GM23338 (cell line): ENCODE data around the gene ZNF280C. TPM values are rescaled to one million over a fixed set of nuclear protein-coding genes. Genes with fewer than 3 reads are reported as not detected.

Source experiments
- ATAC-seq: fragments of 200-7000 bp; cut with Tn5 transposase; 3 replicates; pipeline ENCODE4 v1.9.1; 2020
- DNase-seq: peaks from one replicate; pipeline ENCODE4 v3.0.0-alpha.2; 2015; ENCODE audit warnings: low spot score
- H2AFZ ChIP-seq: fragments of 200-600 bp; sonication (generic); 2 replicates; pipeline ENCODE4 v1.8.0; 2016; ENCODE audit warnings: antibody characterized with exemption, mild to moderate bottlenecking, moderate library complexity
- H3F3A ChIP-seq: fragments of 200-600 bp; sonication (generic); replicated peaks from 2 replicates; pipeline ENCODE4 v1.8.0; 2017; ENCODE audit warnings: antibody characterized with exemption, mixed run types, low read depth
- H3K27ac ChIP-seq: fragments of 200-600 bp; sonication (generic); 2 replicates; pipeline ENCODE4 v1.6.1; 2016; ENCODE audit warnings: low read depth
- H3K27me3 ChIP-seq: fragments of 200-600 bp; sonication (generic); 2 replicates; pipeline ENCODE4 v1.8.0; 2016; ENCODE audit warnings: mild to moderate bottlenecking, mixed run types, moderate library complexity; ENCODE audit not compliant: insufficient read depth
- H3K36me3 ChIP-seq: fragments of 200-600 bp; sonication (generic); 2 replicates; pipeline ENCODE4 v1.8.0; 2016; ENCODE audit warnings: mild to moderate bottlenecking; ENCODE audit not compliant: insufficient read depth
- H3K4me1 ChIP-seq: fragments of 200-600 bp; sonication (generic); 2 replicates; pipeline ENCODE4 v1.8.0; 2016; ENCODE audit warnings: mild to moderate bottlenecking, moderate library complexity; ENCODE audit not compliant: insufficient read depth
- H3K4me2 ChIP-seq: fragments of 200-600 bp; sonication (generic); 2 replicates; pipeline ENCODE4 v1.7.1; 2017; ENCODE audit warnings: mixed run types
- H3K4me3 ChIP-seq: fragments of 200-600 bp; sonication (generic); 2 replicates; pipeline ENCODE4 v1.6.1; 2016; ENCODE audit warnings: mixed run types
- H3K79me2 ChIP-seq: fragments of 200-600 bp; sonication (generic); replicated peaks from 2 replicates; pipeline ENCODE4 v1.8.0; 2017; ENCODE audit warnings: mild to moderate bottlenecking; ENCODE audit not compliant: insufficient read depth
- H3K9me2 ChIP-seq: fragments of 200-600 bp; sonication (generic); 2 replicates; pipeline ENCODE4 v1.8.0; 2017; ENCODE audit not compliant: insufficient read depth
- H4K20me1 ChIP-seq: fragments of 200-600 bp; sonication (generic); replicated peaks from 2 replicates; pipeline ENCODE4 v1.8.0; 2017; ENCODE audit warnings: mild to moderate bottlenecking; ENCODE audit not compliant: insufficient read depth
- H3K27ac Mint-ChIP-seq: 2 replicates; pipeline ENCODE4 v1.8.0; 2020; ENCODE audit warnings: inconsistent platforms, mild to moderate bottlenecking, moderate library complexity, mixed read lengths
- H3K27me3 Mint-ChIP-seq: 3 replicates; pipeline ENCODE4 v1.8.0; 2022; ENCODE audit warnings: low read depth, mild to moderate bottlenecking, moderate library complexity, mixed read lengths, inconsistent platforms; ENCODE audit not compliant: insufficient read depth, poor library complexity
- H3K36me3 Mint-ChIP-seq: 3 replicates; pipeline ENCODE4 v1.8.0; 2021; ENCODE audit warnings: low read depth, mild to moderate bottlenecking, inconsistent platforms, moderate library complexity, mixed read lengths
- H3K4me1 Mint-ChIP-seq: 3 replicates; pipeline ENCODE4 v1.8.0; 2020; ENCODE audit warnings: mild to moderate bottlenecking, inconsistent platforms, mixed read lengths
- H3K4me3 Mint-ChIP-seq: 3 replicates; pipeline ENCODE4 v1.8.0; 2021; ENCODE audit warnings: moderate library complexity, mild to moderate bottlenecking, inconsistent platforms, mixed read lengths
- H3K9me3 Mint-ChIP-seq: 3 replicates; pipeline ENCODE4 v1.8.0; 2020; ENCODE audit warnings: moderate library complexity, mild to moderate bottlenecking, inconsistent platforms, mixed read lengths
- CREB1 ChIP-seq: fragments of 250-450 bp; sonication (Bioruptor Pico); IDR thresholded peaks from 2 replicates; pipeline ENCODE4 v1.5.0; 2020; ENCODE audit warnings: low read depth, mild to moderate bottlenecking, moderate library complexity
- CTCF ChIP-seq, 2 experiments: fragments of 200-600 bp in 1 of 2; sonication (generic) in 1 of 2; conservative IDR thresholded peaks; 2 replicates each; pipeline versions ENCODE4 v1.5.1 to v1.6.1; 2016 to 2017; ENCODE audit warnings: antibody characterized with exemption in 2 of 2, low read depth in 2 of 2, mild to moderate bottlenecking in 2 of 2, moderate library complexity in 1 of 2
- ETS1 ChIP-seq: IDR thresholded peaks from 2 replicates; pipeline ENCODE4 v1.6.1; 2016; ENCODE audit warnings: antibody characterized with exemption
- EZH2phosphoT487 ChIP-seq: fragments of 200-600 bp; sonication (generic); IDR thresholded peaks from one replicate; pipeline ENCODE4 v1.8.1; 2018; ENCODE audit warnings: antibody characterized with exemption; ENCODE audit not compliant: unreplicated experiment
- JUNB ChIP-seq: IDR thresholded peaks from one replicate; pipeline ENCODE4 v1.6.1; 2016; ENCODE audit warnings: antibody characterized with exemption; ENCODE audit not compliant: unreplicated experiment
- NANOG ChIP-seq: IDR thresholded peaks from 2 replicates; pipeline ENCODE4 v1.6.1; 2016; ENCODE audit warnings: antibody characterized with exemption, borderline replicate concordance
- REST ChIP-seq: IDR thresholded peaks from one replicate; pipeline ENCODE4 v1.6.1; 2018; ENCODE audit warnings: antibody characterized with exemption; ENCODE audit not compliant: unreplicated experiment
- STAT1 ChIP-seq: IDR thresholded peaks from one replicate; pipeline ENCODE4 v1.6.1; 2016; ENCODE audit warnings: antibody characterized with exemption; ENCODE audit not compliant: unreplicated experiment
- ZNF114 ChIP-seq: fragments of 250-450 bp; sonication (Bioruptor Pico); IDR thresholded peaks from 2 replicates; pipeline ENCODE4 v1.5.0; 2020; ENCODE audit warnings: mild to moderate bottlenecking, moderate library complexity
- ZNF331 ChIP-seq: fragments of 250-450 bp; sonication (Bioruptor Pico); IDR thresholded peaks from 2 replicates; pipeline ENCODE4 v1.5.0; 2020; ENCODE audit warnings: low read depth, mild to moderate bottlenecking, moderate library complexity
- ZNF462 ChIP-seq: fragments of 250-450 bp; sonication (Bioruptor Pico); IDR thresholded peaks from 2 replicates; pipeline ENCODE4 v1.5.0; 2020; ENCODE audit warnings: mild to moderate bottlenecking, moderate library complexity
- polyA plus RNA-seq: library from polyadenylated mRNA; unstranded; fragments of >200 nt; fragmentation: Nextera tagmentation; extraction: Ambion mirVana; gene quantifications from 2 replicates; pipeline ENCODE4 v1.2.1, GENCODE V29; 2016
- total RNA-seq: library from RNA; depleted of rRNA; stranded (reverse); fragments of >200 nt; shearing (Covaris generic); gene quantifications from 2 replicates; pipeline ENCODE4 v1.2.3, GENCODE V29; 2014

Gene ZNF280C
- total and polyA plus RNA-seq, 2 experiments from 2014 or later: 7.9 to 14.4 TPM

- Mint-ChIP-seq H3K4me3 (no peak overlapping the region), H3K36me3 (no peaks in the 10 kb centered on the region; the same call in 1 of the 3 replicates), H3K27me3 (no peaks in the 10 kb centered on the region), H3K4me1 (peaks cover 10% of the 10 kb centered on the region; the same call in 2 of the 3 replicates), H3K27ac (no peak overlapping the region), H3K9me3 (no peaks in the 10 kb centered on the region)
- Histone ChIP-seq H3K4me3 (no peak overlapping the region), H2AFZ (no peak overlapping the region), H3K36me3 (no peaks in the 10 kb centered on the region), H3K27ac (no peak overlapping the region), H3K4me1 (peaks cover 7% of the 10 kb centered on the region), H4K20me1 (no peaks in the 10 kb centered on the region), H3K9me2 (no peaks in the 10 kb centered on the region), H3K79me2 (peaks cover 45% of the 10 kb centered on the region), H3K4me2 (no peak overlapping the region), H3F3A (no peaks in the 10 kb centered on the region), H3K27me3 (no peaks in the 10 kb centered on the region)
- TF ChIP-seq ZNF114 (CRISPR knock-in tag) (no peak), EZH2phosphoT487 (no peak), ZNF462 (CRISPR knock-in tag) (no peak), CREB1 (no peak), ETS1 (no peak), REST (no peak), CTCF (conservative IDR thresholded peaks at IDR 0.05; ENCODE audit: low read depth in 2 of 2) (no peak), STAT1 (no peak), ZNF331 (CRISPR knock-in tag) (no peak), JUNB (no peak), NANOG (no peak)
- DNase-seq (no peak), ATAC-seq (no peak)
These were observed 106.5 kb downstream of the ZNF280C start for GRCh38 chrX:130162094-130162735.
